HG03196 (cell line): ENCODE results near the gene ACLY.

Experiments used
- ATAC-seq: cut with Tn5 transposase; IDR thresholded peaks from one replicate; pipeline ENCODE4 v1.9.1; 2021; ENCODE audit not compliant: unreplicated experiment

ACLY gene

DNA sequence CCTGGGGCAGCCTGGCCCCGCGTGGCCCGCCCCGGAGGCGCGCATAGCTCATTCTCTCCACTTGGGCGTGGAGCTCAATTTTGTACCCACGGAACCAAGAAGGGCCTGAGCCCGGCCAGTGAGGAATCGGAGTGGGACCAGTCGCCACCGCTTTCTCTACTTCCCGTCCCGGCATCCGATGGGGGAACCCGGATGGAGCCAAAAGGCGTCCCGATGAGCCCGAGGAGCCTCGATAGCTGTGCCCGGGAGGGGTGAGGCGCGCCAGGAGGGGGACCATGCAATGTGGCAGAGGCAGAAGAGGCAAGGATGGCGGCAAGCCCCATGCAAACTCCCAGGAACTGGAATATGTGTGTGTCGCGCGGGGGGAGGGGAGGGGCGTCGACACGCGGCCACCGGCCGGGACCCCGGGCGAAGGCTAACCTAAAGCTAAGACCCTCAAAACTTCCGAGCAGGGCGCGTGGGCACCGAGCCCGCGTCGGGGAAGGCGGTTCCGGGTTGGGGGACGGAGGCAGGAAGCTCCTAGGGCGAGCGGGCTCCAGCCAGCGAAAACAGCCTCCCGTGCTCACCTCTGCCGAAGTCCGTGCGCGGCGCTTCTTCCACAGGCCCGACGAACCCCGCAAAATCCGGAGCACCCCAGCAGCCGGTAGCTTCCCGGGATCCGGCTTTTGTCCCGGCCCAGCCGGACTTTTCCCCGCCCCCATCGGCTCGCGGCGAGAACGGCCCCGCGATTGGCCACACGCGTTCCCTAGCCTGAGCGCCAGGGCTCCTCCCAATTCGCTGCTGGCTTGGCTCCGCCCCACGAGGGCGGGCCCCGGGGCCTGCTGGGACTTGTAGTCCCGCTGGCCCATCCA is at the start of gene ACLY:
Gene ACLY, minus strand, starts transcription at position 638 of the 851 bp plus-strand sequence. CDS start 5,078 bp downstream, outside the sequence.
- peak; percentile 87 for ATAC-seq

DNA sequence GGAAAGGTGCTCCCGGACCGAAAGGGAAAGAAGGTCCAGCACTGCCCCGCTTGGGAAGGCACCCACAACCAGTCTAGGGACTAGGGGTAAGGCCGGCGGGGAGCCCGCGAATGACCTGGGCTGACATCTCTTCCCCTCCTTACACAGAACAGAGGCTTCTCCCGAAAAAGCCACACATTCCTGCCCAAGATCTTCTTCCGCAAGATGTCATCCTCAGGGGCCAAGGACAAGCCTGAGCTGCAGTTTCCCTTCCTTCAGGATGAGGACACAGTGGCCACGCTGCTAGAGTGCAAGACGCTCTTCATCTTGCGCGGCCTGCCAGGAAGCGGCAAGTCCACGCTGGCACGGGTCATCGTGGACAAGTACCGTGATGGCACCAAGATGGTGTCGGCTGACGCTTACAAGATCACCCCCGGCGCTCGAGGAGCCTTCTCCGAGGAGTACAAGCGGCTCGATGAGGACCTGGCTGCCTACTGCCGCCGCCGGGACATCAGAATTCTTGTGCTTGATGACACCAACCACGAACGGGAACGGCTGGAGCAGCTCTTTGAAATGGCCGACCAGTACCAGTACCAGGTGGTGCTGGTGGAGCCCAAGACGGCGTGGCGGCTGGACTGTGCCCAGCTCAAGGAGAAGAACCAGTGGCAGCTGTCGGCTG is 49.3 kb upstream of the ACLY start:
- ATAC-seq: no peak

DNA sequence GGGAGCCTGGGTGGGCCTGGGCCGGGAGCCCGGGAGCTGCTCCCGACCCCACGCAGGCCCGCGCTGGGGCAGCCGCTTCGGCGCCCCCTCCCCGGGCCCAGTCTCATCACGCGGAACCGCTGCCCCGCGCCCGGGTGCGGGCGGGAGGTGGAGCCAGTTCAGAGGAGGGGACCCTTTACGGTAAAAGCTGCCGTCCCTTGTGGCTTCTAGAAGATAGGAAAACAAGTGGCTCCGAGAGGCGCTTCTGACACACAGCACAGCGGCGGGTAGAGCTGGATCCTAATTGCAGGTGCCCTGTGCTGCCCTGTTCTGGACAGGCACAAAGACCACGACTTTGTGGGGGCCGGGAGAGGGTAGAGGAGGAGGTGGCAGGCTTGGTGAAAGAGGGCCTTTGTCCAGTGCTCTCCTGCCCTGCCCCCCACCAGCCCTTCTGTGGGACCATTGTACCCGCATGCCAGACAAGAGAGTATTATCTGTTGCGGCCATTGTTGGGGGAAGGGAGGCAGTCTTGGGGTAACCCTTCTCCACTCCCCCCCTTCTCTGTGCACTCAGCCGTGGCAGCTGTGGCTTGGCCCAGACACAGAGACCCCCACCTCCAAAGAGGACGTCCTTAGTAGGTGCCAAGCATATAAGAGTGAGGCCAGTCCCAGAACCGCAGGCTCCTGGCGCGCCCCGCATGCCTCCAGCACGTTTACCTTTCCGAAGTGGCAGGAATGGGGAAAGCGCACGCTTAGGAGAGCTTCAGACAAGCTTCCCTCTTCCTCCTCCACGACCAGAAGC is 48.6 kb upstream of the ACLY start:
- ATAC-seq: peak; percentile 9

DNA sequence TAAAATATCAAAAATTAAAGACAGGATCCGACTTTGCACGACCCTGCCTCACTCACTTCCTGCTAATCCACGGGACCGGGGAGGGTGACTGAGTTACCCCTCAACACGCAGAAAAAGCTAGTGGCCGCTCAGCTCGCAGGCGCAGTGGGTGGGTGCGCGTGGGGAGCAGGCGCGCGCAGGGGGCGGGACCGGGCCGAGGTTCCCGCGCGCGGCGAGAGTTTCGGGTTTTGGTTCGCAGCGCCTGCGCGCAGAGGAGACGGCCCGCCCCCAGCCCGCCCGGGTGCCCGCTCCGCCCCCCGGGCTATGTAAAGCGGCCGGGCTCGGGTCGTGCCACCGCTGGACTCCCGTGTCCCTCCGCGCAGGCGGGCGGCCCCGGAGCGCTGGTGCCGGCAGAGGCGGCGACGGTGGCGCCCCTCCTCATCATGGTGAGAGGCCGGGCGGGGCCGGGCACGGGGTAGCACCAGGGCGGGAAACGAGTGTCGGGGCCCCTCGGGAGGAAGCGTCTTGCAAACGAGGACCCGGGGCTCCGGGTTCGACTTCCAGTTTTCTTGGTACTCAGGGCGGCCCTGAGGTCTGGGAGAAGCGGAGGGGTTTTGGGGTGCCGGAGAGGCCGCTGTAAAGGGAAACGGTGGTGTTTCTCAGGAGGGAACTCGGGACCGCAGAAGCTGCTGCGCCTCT is 47.9 kb upstream of the ACLY start, which contains the start of gene CNP:
Gene CNP, plus strand, starts transcription at position 333 of the 678 bp plus-strand sequence. Its CDS starts 90 bp downstream, at position 423.
- ATAC-seq: peak; percentile 65

DNA sequence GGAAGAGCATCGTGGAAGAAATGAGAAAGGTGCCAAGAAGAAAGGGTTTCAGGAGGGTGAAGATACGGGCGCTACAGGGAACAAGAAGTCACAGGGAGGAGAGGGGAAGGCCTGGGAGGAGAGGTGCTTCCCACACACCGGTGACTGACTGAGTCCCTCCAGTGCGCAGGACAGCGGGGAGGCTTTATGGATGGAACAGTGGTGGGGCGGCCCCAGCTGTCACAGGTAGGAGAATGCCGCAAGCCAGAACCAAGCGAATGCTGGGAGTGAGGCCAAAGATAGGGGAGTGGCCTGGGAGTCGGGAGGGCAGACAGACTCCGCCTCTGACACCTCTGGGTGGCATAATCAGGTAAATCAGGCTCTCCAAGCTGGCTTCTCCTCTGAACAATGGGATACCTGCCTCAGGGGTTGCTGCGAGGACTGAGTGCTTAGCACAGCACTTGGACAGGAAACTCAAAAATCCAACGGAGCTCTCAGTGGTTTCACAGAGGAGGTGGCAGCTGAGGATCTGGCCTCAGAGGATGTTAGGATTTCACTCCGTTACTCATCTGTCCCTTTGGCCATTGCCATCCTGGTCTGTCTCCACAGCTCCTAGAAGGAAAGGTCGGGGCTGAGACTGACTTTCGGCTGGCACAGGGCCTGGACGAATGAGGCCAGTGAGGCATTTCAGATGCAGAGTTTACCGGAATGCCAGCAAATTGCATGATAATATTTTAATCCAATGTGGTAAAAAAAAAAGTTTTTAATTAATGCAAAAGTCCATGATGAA is 47.1 kb upstream of the ACLY start:
- peak; percentile 32 for ATAC-seq

DNA sequence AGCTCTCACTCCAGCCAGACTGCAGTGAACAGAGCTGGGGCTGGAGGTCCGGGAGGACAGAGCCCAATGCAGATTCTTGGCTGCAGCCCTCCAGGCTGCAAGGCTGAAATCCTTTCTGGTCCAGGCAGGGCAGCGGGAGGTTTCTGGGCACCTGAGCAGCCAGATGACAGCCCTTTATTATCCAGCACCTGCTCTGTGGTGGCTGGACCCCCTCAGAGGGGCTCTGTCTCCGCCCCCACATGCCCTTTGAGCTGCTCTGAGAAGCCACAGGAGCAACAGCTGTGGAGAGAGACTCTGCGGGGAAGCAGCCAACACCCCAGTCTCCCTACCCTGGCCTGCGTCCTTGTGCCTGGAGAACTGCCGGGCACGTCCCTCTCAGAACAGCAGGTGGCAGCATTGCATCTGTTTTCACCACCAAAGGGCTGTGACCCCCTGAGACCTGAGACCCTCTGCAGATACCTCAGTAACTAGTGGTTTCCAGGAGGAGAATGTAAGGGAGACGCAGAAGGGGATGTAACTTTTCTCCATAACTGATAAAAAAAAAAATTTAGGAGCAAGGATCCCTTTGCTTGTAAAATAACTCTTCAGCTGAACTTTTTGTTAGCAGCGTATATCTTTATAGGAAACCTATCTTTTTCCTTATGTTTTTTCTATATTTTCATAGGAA is 44.1 kb upstream of the ACLY start:
- no peak for ATAC-seq

DNA sequence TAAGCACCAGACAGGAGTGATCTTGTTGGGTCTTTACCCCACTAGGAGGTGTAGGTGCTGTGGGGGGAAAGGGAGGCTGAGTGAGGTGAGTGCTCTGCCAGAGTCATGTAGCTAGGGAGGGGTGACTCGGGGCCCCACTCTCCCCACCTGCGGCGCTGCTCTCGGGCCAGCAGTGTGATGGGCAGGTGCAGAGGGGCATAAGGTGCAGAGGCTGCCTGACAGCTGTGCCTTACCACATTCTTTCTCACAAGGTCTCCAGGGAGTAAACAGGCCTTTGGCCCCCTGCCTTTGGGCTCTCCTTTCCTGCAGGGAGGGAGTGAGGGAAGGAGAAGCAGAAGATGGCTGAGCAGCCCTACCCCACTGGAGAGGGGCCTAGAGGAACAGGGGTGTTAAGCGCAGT is 43.4 kb upstream of the ACLY start:
- no peak for ATAC-seq

DNA sequence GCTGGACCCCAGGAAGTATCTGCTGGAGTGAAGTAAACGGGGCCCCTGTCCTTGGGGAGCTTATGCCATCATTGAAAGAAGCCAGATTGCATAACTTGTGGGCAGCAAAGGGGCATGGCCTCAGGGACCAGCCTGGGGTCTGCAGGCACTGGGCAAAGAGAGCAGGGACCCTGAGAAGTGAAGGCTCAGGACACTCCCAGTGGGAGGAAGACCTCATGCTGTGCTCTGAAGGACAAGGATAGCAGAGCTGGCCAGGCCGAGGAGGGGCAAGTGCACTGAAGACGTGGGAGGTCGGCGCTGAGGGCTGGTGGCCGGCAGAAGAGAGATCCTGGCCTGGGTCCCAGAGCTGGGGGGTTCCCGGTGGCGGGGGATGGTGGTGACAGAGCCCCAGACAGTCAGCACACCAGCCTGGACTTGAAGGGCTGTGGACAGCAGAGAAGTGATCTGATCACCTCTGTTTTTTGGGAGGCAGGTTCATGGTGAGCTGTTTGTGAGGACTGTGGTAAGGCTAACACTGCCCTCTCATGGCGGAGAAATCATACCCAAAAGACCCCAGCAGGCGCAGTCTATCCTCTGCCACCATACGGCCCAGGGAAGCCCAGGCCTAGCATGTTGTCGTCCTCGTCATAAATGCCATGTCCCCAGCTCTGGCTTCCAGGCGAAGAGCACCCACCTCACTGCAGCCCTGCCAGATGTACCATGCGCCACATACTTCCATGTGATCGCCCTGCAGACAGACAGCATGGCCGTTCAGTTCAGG is 40.8 kb upstream of the ACLY start:
- no peak for ATAC-seq

DNA sequence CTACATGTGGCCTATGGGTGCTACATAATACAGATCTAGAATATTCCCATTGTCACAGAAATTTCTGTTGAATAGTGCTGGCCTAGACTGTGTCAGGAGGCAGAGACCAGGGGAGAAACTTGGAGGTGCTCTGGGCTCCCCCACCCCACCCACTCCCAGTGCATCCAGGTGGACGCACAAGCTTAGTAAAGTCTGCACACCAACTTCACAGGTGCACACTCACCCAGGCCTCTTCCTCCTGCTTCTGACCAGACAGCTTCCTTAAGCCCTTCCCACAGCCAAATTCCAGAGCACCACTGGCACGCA is 40.2 kb upstream of the ACLY start:
- no peak for ATAC-seq

DNA sequence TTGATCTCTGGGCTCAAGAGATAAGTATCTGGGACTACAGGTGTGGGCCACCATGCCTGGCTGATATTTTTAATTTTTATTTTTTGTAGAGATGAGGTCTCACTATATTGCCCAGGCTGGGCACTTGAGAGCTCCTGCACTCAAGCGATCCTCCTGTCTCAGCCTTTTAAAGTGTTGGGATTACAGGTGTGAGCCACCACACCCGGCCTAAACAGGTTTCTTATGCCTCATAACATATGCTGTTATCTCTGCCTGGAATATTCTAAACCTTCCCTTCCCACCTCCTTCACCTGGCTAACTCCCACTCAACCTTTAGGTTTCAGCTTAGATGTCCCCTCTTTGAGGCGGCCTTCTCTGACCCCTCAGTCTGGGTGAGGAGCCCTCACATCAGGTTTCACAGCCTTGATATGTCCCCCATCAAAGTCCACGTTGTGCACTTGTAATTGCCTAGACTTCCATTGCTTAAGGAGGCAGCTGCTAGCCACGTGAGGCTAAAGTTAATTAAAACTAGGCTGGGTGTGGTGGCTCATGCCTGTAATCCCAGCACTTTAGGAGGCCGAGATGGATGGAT is 39.2 kb upstream of the ACLY start:
- no peak for ATAC-seq

DNA sequence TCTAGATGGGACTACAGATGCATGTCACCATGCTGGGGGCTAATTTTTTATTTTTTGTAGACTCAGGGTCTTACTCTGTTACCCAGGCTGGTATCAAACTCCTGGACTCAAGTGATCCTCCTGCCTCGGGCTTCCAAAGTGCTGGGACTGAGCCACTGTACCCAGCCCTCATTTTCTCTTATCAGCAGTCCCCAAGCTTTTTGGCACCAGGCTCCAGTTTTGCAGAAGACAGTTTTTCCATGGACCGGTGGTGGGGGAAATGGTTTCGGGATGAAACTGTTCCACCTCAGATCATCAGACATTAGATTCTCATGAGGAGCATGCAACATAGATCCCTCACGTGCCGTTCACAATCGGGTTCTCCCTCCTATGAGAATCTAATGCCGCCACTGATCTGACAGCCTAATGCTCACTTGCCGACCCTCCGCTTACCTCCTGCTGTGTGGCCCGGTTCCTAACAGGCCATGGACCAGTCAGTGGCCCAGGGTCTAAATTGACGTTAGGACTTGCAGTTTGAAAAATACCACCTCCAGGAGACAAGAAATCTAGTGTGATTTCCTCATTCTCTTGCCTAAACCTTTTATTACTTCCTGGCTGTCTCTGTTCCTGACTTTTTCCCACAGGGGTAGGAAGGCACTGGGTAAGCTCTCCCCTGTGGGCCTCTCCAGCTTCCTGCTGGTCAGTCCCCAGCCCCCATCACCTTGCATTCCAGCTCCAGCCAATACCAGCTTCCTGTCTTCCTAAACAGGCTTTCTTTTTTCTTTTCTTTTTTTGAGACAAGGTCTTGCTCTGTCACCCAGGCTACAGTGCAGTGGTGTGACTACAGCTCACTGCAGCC is 38.5 kb upstream of the ACLY start:
- no peak for ATAC-seq

DNA sequence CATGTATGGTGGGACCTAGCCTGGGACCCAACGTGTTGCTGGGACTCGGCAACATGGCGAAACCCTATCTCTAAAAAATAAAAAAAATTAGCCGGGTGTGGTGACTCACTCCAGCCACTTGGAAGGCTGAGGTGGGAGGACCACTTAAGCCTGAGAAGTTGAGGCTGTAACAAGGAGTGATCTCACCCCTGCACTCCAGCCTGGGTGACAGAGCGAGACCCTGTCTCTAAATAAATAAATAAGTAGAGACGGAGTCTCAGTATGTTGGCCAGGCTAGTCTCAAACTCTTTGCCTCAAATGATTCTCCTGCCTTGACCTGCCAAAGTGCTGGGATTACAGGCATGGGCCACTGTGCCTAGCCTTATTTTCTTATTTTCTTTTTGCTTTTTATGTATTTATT is 37.8 kb upstream of the ACLY start:
- no peak for ATAC-seq

DNA sequence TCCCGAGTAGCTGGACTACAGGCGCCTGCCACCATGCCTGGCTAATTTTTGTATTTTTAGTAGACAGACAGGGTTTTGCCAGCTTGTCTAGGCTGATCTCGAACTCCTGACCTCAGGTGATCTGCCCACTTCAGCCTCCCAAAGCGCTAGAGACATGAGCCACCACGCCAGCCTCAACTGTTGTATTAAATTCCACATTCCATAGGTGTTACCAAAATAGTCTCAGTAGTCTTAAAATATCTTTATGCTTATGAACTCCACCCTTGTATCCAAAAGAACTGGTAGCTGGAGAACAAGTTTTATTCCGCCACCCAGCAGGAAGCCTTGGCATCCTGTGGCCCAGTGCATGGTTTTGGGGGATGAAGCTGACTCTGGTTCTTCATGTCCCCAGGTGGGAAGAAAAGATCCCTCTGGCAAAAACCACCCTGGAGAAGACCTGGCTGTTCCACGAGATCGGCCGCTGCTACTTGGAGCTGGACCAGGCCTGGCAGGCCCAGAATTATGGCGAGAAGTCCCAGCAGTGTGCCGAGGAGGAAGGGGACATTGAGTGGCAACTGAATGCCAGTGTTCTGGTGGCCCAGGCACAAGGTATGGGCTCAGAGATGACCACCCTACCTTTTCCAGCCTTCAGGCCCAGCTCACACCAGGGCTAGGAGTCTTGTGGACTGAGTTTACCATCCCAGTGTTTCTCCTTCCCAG is 30.2 kb upstream of the ACLY start:
- ATAC-seq: no peak

DNA sequence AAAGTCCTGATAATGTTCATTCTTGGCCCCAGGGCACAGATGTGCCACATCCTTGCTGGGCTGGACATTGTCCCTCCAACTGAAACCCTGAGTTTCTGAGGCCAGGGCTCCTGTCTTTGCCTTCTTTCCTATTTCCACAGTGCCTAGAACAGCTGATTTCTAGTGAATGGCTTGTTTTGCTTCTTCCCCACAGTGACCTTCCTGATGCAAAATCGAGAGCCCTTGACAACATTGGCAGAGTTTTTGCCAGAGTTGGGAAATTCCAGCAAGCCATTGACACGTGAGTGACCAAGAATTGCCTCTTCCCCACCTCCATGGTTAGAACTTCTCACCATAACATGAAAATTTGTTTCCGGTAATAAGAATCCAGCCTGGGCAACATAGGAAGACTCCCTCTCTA is 26.2 kb upstream of the ACLY start:
- ATAC-seq: no peak

DNA sequence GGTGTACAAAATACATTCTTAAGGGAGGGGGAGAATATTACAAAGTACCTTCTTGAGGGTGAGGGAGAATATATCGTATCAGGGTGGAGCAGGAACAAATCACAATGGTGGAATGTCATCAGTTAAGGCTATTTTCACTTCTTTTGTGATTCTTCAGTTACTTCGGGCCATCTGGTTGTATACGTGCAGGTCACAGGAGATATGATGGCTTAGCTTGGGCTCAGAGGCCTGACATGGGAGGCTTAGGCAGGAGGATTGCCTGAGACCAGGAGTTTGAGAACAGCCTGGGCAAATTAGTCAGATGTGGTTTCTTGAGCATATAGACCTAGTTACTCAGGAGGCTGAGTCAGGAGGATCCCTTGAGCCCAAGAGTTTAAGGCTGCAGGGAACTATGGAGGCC is 24.7 kb upstream of the ACLY start:
- no peak for ATAC-seq

DNA sequence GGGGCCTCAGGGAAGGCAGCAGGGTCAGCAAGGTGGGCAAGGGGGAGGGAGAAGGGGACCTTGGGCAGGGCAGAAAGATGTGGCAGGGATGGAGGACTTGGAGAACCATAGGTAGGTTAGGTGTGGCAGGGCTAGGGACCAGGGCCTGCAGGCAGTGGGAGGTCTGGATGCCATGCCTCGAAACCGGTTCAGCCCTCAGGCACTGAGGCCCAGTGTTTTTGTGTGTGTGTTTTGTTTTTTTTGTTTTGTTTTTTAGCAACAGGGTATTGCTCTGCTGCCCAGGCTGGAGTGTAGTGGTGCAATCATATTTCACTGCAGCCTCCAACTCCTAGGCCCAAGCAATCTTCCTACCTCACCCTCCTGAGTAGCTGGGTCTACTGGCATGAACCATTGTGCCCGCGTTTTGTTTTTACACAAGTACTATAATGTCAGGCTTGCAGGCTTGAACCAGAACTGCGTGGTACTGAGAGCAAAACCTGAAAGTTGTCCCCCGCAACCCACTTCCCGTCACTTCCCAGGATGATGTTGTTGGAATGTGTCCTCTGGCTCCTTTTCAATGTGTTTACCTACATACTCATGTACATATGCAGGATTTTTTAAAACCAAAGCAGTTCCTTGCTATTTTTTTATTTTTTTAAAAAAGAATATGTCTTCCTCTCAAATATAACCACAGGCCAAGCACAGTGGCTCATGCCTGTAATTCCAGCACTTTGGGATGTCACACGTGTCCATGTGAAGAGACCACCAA is 24.0 kb upstream of the ACLY start:
- no peak for ATAC-seq

DNA sequence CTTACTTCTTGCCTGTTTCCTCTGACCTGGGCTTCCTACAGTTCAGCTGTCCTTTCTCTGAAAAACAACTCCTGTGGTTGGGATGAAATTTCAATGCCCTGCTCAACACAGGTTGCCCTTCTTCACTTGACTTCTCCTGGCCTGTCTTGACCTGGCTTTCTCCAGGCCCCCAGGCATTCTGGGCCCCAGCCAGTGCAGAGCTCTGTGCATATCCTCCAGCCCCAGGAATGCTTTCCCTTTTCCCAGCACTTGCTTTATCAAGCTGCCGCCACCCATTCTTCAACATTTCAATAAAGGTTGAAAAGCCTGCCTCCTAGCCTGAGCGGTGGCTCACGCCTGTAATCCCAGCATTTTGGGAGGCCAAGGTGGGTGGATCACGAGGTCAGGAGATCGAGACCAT is 22.4 kb upstream of the ACLY start:
- no peak for ATAC-seq
